HEK293 (cell line): ENCODE measurements around the gene ADCY1.

Experiments
- CTCF ChIA-PET: fragments of 350-600 bp; formaldehyde crosslinking; extraction: SDS; loops from one replicate; lab custom pipeline; 2021; ENCODE audit warnings: antibody characterized with exemption; lab: Yijun Ruan, JAX
- POLR2A ChIA-PET: fragments of 300-600 bp; formaldehyde crosslinking; extraction: SDS; loops from one replicate; lab custom pipeline; 2020; ENCODE audit warnings: antibody characterized with exemption, inconsistent platforms; lab: Yijun Ruan, JAX
- H3K27ac ChIP-seq: fragments of 200-500 bp; sonication (Bioruptor generic); 2 replicates; pipeline ENCODE4 v1.5.1; 2014; ENCODE audit warnings: low read depth, low read length, control low read depth, inconsistent platforms; ENCODE audit errors: extremely low read depth
- H3K36me3 ChIP-seq, 2 experiments: fragments of 200-500 bp in 1 of 2; sonication (Bioruptor generic) in 1 of 2; 1 replicate in 1 of 2; 2 replicates in 1 of 2; pipeline ENCODE4 v1.5.1; 2014 to 2017; ENCODE audit warnings: inconsistent platforms in 2 of 2, low read length in 2 of 2; ENCODE audit not compliant: control insufficient read depth in 2 of 2, insufficient read depth in 1 of 2
- H3K4me1 ChIP-seq: fragments of 200-500 bp; sonication (Bioruptor generic); 2 replicates; pipeline ENCODE4 v1.5.1; 2014; ENCODE audit warnings: mild to moderate bottlenecking, low read length, inconsistent platforms; ENCODE audit not compliant: control insufficient read depth, insufficient read depth
- H3K4me3 ChIP-seq: 2 replicates; pipeline ENCODE4 v1.5.1; 2011; ENCODE audit warnings: low read depth, mild to moderate bottlenecking, control low read depth, low read length, moderate library complexity
- H3K9me3 ChIP-seq: fragments of 200-500 bp; sonication (Bioruptor generic); 2 replicates; pipeline ENCODE4 v1.5.1; 2014; ENCODE audit warnings: low read depth, low read length, inconsistent platforms; ENCODE audit not compliant: control insufficient read depth, insufficient read depth
- EGR2 ChIP-seq: fragments of 450-650 bp; formaldehyde crosslinking; IDR thresholded peaks from 2 replicates; pipeline ENCODE4 v1.5.1; 2016; ENCODE audit warnings: low read depth, missing biosample characterization, missing genetic modification characterization
- GLIS1 ChIP-seq: fragments of 450-650 bp; formaldehyde crosslinking; IDR thresholded peaks from 2 replicates; pipeline ENCODE4 v1.5.1; 2016; ENCODE audit warnings: missing biosample characterization, missing genetic modification characterization
- HOXA7 ChIP-seq: sonication (generic); formaldehyde crosslinking; IDR thresholded peaks from 2 replicates; pipeline ENCODE4 v1.8.1; 2022; ENCODE audit warnings: missing genetic modification reagents, borderline replicate concordance
- IKZF3 ChIP-seq: fragments of 450-650 bp; IDR thresholded peaks from 2 replicates; pipeline ENCODE4 v1.5.0; 2018; ENCODE audit warnings: missing biosample characterization, mild to moderate bottlenecking, missing genetic modification characterization, moderate library complexity
- KLF17 ChIP-seq: fragments of 450-650 bp; formaldehyde crosslinking; IDR thresholded peaks from 2 replicates; pipeline ENCODE4 v1.5.1; 2016; ENCODE audit warnings: missing biosample characterization, missing genetic modification characterization
- MYNN ChIP-seq: fragments of 450-650 bp; formaldehyde crosslinking; IDR thresholded peaks from 2 replicates; pipeline ENCODE4 v1.5.1; 2016; ENCODE audit warnings: missing biosample characterization, missing genetic modification characterization, borderline replicate concordance
- OSR2 ChIP-seq: fragments of 450-650 bp; formaldehyde crosslinking; IDR thresholded peaks from 2 replicates; pipeline ENCODE4 v1.5.1; 2016; ENCODE audit warnings: missing biosample characterization, missing genetic modification characterization
- PRDM6 ChIP-seq: fragments of 450-650 bp; formaldehyde crosslinking; IDR thresholded peaks from 2 replicates; pipeline ENCODE4 v1.5.1; 2017; ENCODE audit warnings: missing biosample characterization, missing genetic modification characterization
- WT1 ChIP-seq: fragments of 450-650 bp; formaldehyde crosslinking; IDR thresholded peaks from 2 replicates; pipeline ENCODE4 v1.5.1; 2016; ENCODE audit warnings: missing biosample characterization, missing genetic modification characterization
- YY2 ChIP-seq: fragments of 450-650 bp; formaldehyde crosslinking; IDR thresholded peaks from 2 replicates; pipeline ENCODE4 v1.5.1; 2016; ENCODE audit warnings: missing biosample characterization, missing genetic modification characterization
- ZFP69B ChIP-seq: fragments of 450-650 bp; formaldehyde crosslinking; IDR thresholded peaks from 2 replicates; pipeline ENCODE4 v1.5.1; 2016; ENCODE audit warnings: missing biosample characterization, missing genetic modification characterization
- ZNF112 ChIP-seq: fragments of 450-650 bp; formaldehyde crosslinking; IDR thresholded peaks from 2 replicates; pipeline ENCODE4 v1.5.0; 2017; ENCODE audit warnings: missing biosample characterization, missing genetic modification characterization
- ZNF184 ChIP-seq: fragments of 450-650 bp; IDR thresholded peaks from 2 replicates; pipeline ENCODE4 v1.5.1; 2018; ENCODE audit warnings: missing biosample characterization, mild to moderate bottlenecking, missing genetic modification characterization
- ZNF221 ChIP-seq: fragments of 450-650 bp; formaldehyde crosslinking; IDR thresholded peaks from 2 replicates; pipeline ENCODE4 v1.5.1; 2017; ENCODE audit warnings: missing biosample characterization, missing genetic modification characterization, borderline replicate concordance
- ZNF26 ChIP-seq: fragments of 450-650 bp; formaldehyde crosslinking; IDR thresholded peaks from 2 replicates; pipeline ENCODE4 v1.5.1; 2016; ENCODE audit warnings: missing biosample characterization, missing genetic modification characterization
- ZNF341 ChIP-seq: fragments of 450-650 bp; formaldehyde crosslinking; IDR thresholded peaks from 2 replicates; pipeline ENCODE4; 2016; ENCODE audit warnings: low read depth, missing biosample characterization, missing genetic modification characterization
- ZNF391 ChIP-seq: fragments of 450-650 bp; formaldehyde crosslinking; IDR thresholded peaks from 2 replicates; pipeline ENCODE4 v1.5.1; 2016; ENCODE audit warnings: low read depth, missing biosample characterization, missing genetic modification characterization, borderline replicate concordance
- ZNF394 ChIP-seq: fragments of 450-650 bp; formaldehyde crosslinking; IDR thresholded peaks from 2 replicates; pipeline ENCODE4 v1.5.1; 2016; ENCODE audit warnings: missing biosample characterization, missing genetic modification characterization, mild to moderate bottlenecking, moderate library complexity, borderline replicate concordance
- ZNF433 ChIP-seq: fragments of 450-650 bp; formaldehyde crosslinking; IDR thresholded peaks from 2 replicates; pipeline ENCODE4 v1.5.1; 2016; ENCODE audit warnings: missing biosample characterization, missing genetic modification characterization, low read depth
- ZNF514 ChIP-seq: fragments of 450-650 bp; formaldehyde crosslinking; IDR thresholded peaks from 2 replicates; pipeline ENCODE4 v1.5.1; 2016; ENCODE audit warnings: missing biosample characterization, missing genetic modification characterization
- ZNF561 ChIP-seq: fragments of 450-650 bp; IDR thresholded peaks from 2 replicates; pipeline ENCODE4 v1.5.1; 2018; ENCODE audit warnings: missing biosample characterization, missing genetic modification characterization, borderline replicate concordance
- ZNF626 ChIP-seq: fragments of 450-650 bp; sonication (Bioruptor Pico); formaldehyde crosslinking; IDR thresholded peaks from 2 replicates; pipeline ENCODE4 v1.5.1; 2018; ENCODE audit warnings: missing biosample characterization, missing genetic modification characterization, inconsistent platforms
- ZNF654 ChIP-seq: fragments of 450-650 bp; formaldehyde crosslinking; IDR thresholded peaks from 2 replicates; pipeline ENCODE4 v1.5.1; 2016; ENCODE audit warnings: low read depth, missing biosample characterization, missing genetic modification characterization
- ZNF670 ChIP-seq: fragments of 450-650 bp; formaldehyde crosslinking; IDR thresholded peaks from 2 replicates; pipeline ENCODE4 v1.5.1; 2016; ENCODE audit warnings: missing biosample characterization, missing genetic modification characterization, low read depth
- ZNF692 ChIP-seq: fragments of 450-650 bp; formaldehyde crosslinking; IDR thresholded peaks from 2 replicates; pipeline ENCODE4 v1.5.1; 2016; ENCODE audit warnings: missing biosample characterization, missing genetic modification characterization
- ZSCAN18 ChIP-seq: fragments of 450-650 bp; formaldehyde crosslinking; IDR thresholded peaks from 2 replicates; pipeline ENCODE4 v1.5.1; 2016; ENCODE audit warnings: missing biosample characterization, missing genetic modification characterization
- ZXDB ChIP-seq: fragments of 450-650 bp; formaldehyde crosslinking; IDR thresholded peaks from 2 replicates; pipeline ENCODE4 v1.5.1; 2016; ENCODE audit warnings: missing biosample characterization, missing genetic modification characterization

Gene ADCY1

GRCh38 chr7:45643630-45644029 is 69.5 kb downstream of the ADCY1 start:
- H3K4me1 ChIP-seq, result no peaks in the 10 kb centered on the region
- H3K9me3 ChIP-seq, result no peaks in the 10 kb centered on the region
- TF ChIP-seq ZNF341 (tag by site-specific recombination), result no peak
- TF ChIP-seq ZNF514 (tag by site-specific recombination), result no peak
- no peak for TF ChIP-seq ZNF221
- TF ChIP-seq ZNF561 (tag by site-specific recombination), result no peak
- no peak for TF ChIP-seq WT1 (tag by site-specific recombination)
- no peak for TF ChIP-seq KLF17 (tag by site-specific recombination)
- TF ChIP-seq ZFP69B (tag by site-specific recombination), result no peak
- TF ChIP-seq PRDM6 (tag by site-specific recombination), result no peak
- TF ChIP-seq GLIS1 (tag by site-specific recombination), result no peak
- no peak for TF ChIP-seq ZNF626
- no peak for TF ChIP-seq ZNF26 (tag by site-specific recombination)
- no peak for TF ChIP-seq EGR2 (tag by site-specific recombination)
- TF ChIP-seq ZXDB (tag by site-specific recombination), result no peak
- H3K36me3 ChIP-seq, result no peaks in the 10 kb centered on the region
- H3K27ac ChIP-seq, result no peak overlapping the region
- H3K4me3 ChIP-seq, result no peak overlapping the region
- ChIA-PET POLR2A (no interaction called here), CTCF (no interaction called here)

GRCh38 chr7:45644237-45644636 is 70.1 kb downstream of the ADCY1 start:
- H3K9me3 ChIP-seq, result no peaks in the 10 kb centered on the region
- no peak overlapping the region for H3K4me3 ChIP-seq
- H3K27ac ChIP-seq, result no peak overlapping the region
- POLR2A ChIA-PET, result no interaction called here
- no peaks in the 10 kb centered on the region for H3K36me3 ChIP-seq
- H3K4me1 ChIP-seq, result no peaks in the 10 kb centered on the region
- CTCF ChIA-PET, result interaction anchor here (1.1 kb wide), 1 partner anchor 66 kb away, joined by 3 read pairs; no protein-coding TSS in a partner anchor
- TF ChIP-seq YY2 (tag by site-specific recombination) (no peak), ZNF184 (tag by site-specific recombination) (no peak), ZNF112 (tag by site-specific recombination) (no peak), HOXA7 (CRISPR knock-in tag) (no peak), MYNN (tag by site-specific recombination) (no peak), ZNF670 (tag by site-specific recombination) (no peak), ZNF394 (tag by site-specific recombination) (no peak), ZNF692 (tag by site-specific recombination) (no peak), ZNF433 (tag by site-specific recombination) (no peak), ZNF391 (tag by site-specific recombination) (no peak), IKZF3 (tag by site-specific recombination) (no peak), ZNF654 (tag by site-specific recombination) (no peak), OSR2 (tag by site-specific recombination) (no peak), ZSCAN18 (tag by site-specific recombination) (no peak)
